HFF-Myc (cell line): ENCODE results near the gene GPR183.

Source experiments
- DNase-seq: peaks from one replicate; pipeline ENCODE4 v3.0.0-alpha.2; 2011; ENCODE audit warnings: low read depth; ENCODE audit errors: extremely low read depth
- H3K4me3 ChIP-seq: replicated peaks from 2 replicates; pipeline ENCODE4 v1.5.1; 2011; ENCODE audit warnings: low read depth, mild to moderate bottlenecking, control low read depth, low read length
- TF ChIP-seq, protein P1 (sequence below): IDR thresholded peaks from 2 replicates; pipeline ENCODE4 v1.5.1; 2012; ENCODE audit warnings: mild to moderate bottlenecking, low read depth, low read length, control low read depth; ENCODE audit errors: missing control alignments

GPR183 gene

DNA sequence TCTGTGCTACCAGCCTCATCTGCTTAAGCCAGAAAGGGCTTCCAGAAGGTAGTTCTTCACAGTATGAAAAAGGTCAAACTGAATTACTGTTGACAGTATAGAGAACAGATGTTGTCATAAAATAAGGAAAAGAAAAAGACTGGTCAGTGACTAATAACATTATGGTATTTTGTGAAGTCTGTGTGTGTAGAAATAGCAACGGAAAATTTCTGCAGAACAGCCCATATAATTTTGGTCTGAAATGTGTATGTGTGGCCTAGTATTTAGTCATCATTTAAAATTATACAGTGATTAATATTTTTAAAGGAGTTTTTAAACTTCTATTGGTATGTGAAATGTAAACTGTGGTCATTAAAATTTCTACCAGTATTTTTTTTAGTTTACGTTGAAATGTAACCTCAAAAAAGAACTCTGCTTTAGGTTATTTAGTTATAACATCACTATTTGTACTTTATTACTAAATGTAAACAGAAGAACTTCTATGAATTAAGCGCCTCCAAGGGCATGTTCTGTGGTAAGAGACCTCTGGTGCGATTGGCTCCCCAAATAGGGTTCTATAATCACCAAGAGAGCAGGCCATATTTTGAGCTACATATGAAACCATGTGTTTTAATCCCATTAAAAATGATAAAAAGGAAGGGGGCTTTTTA, 3.3 kb upstream of the GPR183 start:
- TF ChIP-seq, protein P1, sequence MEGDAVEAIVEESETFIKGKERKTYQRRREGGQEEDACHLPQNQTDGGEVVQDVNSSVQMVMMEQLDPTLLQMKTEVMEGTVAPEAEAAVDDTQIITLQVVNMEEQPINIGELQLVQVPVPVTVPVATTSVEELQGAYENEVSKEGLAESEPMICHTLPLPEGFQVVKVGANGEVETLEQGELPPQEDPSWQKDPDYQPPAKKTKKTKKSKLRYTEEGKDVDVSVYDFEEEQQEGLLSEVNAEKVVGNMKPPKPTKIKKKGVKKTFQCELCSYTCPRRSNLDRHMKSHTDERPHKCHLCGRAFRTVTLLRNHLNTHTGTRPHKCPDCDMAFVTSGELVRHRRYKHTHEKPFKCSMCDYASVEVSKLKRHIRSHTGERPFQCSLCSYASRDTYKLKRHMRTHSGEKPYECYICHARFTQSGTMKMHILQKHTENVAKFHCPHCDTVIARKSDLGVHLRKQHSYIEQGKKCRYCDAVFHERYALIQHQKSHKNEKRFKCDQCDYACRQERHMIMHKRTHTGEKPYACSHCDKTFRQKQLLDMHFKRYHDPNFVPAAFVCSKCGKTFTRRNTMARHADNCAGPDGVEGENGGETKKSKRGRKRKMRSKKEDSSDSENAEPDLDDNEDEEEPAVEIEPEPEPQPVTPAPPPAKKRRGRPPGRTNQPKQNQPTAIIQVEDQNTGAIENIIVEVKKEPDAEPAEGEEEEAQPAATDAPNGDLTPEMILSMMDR: no peak
- no peak overlapping the region for H3K4me3 ChIP-seq
- peak; percentile 71 for DNase-seq

- H3K4me3 ChIP-seq: no peak overlapping the region
- DNase-seq: no peak
- TF ChIP-seq, protein P1: no peak
Observed at GRCh38 chr13:99308471-99309087, 1.4 kb upstream of the GPR183 start.

DNA sequence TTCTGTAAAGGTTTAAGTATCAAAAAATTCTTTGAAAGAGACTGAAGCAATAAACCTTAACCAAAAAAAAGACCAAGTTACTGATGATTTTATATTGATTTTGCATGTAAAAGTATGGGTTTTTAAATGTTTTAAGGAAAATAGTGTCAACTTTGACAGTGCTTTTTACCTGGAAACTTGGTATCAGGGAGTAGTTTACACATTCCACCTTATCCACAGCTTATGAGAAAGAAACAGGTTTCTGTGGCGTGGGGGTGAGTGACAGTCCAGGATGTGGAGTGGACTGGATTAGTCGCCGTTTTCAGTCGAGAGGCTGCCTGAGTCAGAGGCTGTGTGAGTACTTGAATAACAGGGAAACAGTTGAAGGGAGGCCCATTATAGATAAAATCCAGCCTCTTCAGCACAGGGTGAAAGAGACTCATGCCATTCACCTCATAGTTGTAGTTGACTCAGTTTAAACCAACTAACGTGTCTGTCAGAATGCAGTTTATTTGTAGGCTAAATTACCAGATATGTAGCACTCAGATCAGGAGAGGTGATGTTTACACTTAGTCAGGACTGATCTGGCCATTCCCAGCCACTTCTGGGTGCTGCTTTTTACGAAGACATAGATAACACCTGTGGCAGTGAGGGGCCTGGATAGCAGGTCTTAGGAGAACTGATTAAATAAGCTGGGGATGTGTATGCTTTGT, 595 bp upstream of the GPR183 start:
- TF ChIP-seq, protein P1: no peak
- no peak for DNase-seq
- H3K4me3 ChIP-seq: no peak overlapping the region

DNA sequence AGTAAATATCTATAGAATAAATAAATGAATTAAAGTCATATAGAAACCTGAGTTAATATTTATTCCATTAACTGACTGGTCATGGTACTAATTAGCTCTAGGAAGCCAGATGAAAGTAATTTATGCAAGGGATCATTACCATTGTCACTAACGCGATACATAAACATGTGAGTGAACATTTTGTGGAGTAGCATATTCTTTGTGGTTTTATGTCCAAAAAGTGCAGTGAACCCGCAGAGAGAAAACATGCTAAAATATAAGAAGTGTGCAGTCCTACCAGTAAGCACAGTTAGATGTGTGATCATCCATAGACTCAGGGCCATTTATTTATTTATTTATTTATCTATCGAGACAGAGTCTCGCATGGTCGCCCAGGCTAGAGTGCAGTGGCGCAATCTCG, 1.6 kb downstream of the GPR183 start:
- TF ChIP-seq, protein P1: no peak
- H3K4me3 ChIP-seq: no peak overlapping the region
- no peak for DNase-seq

DNA sequence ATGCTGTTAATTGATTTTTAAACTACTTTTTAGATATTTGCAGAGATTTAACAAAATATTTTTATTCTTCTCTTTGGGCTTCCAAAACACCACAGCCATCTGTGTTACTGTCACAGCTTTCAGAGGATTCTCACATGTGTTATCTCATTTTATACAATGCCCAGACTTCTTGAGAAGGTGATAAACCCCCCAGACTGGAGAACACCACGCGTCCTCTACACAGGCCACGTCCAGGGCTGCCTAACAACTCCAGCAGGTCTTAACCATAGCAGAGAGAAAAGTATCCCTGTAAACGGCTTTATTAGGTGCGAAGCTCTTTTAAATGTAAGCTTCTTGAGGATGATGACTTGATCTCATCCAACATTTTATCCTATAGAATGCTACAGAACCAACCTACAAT, 2.0 kb downstream of the GPR183 start:
- TF ChIP-seq, protein P1: no peak
- H3K4me3 ChIP-seq: no peak overlapping the region
- no peak for DNase-seq

GRCh38 chr13:99304541-99304940, 2.7 kb downstream of the GPR183 start:
- DNase-seq: no peak
- TF ChIP-seq, protein P1: no peak
- H3K4me3 ChIP-seq: no peak overlapping the region
